GM19452 (cell line): ENCODE results near the gene VPS13D.
"Not testable (repeated sequence)": the region's sequence is repeated elsewhere in the genome, so short reads cannot be mapped to it uniquely, and the experiment has no call there.

ENCODE experiments used
- ATAC-seq: cut with Tn5 transposase; IDR thresholded peaks from one replicate; pipeline ENCODE4 v1.9.1; 2021; ENCODE audit not compliant: unreplicated experiment

Gene VPS13D

GRCh38 chr1:12530462-12531178 is 300.8 kb downstream of the VPS13D start:
- no peak for ATAC-seq

- no peak for ATAC-seq
Observed at GRCh38 chr1:12531179-12531499, 301.3 kb downstream of the VPS13D start.

GRCh38 chr1:12532405-12533315 is 302.8 kb downstream of the VPS13D start:
- no peak for ATAC-seq

GRCh38 chr1:12536023-12536639 is 306.3 kb downstream of the VPS13D start:
- ATAC-seq: no peak

GRCh38 chr1:12537294-12537693 is 307.5 kb downstream of the VPS13D start:
- ATAC-seq: no peak

- no peak for ATAC-seq
Observed at GRCh38 chr1:12537906-12538461, 308.2 kb downstream of the VPS13D start.

- ATAC-seq: not testable (repeated sequence)
Observed at GRCh38 chr1:12538536-12538935, 308.7 kb downstream of the VPS13D start.

- ATAC-seq: no peak
Observed at GRCh38 chr1:12539320-12539704, 309.5 kb downstream of the VPS13D start.

GRCh38 chr1:12539705-12540579 is 310.1 kb downstream of the VPS13D start:
- ATAC-seq: no peak

- ATAC-seq: no peak
Observed at GRCh38 chr1:12540580-12541273, 310.9 kb downstream of the VPS13D start.

- ATAC-seq: no peak
Observed at GRCh38 chr1:12541274-12542137, 311.7 kb downstream of the VPS13D start.

- ATAC-seq: no peak
Observed at GRCh38 chr1:12542138-12542465, 312.3 kb downstream of the VPS13D start.

- ATAC-seq: no peak
Observed at GRCh38 chr1:12542616-12543592, 313.1 kb downstream of the VPS13D start.

- ATAC-seq: no peak
Observed at GRCh38 chr1:12543740-12544154, 313.9 kb downstream of the VPS13D start.

GRCh38 chr1:12544357-12544756 is 314.5 kb downstream of the VPS13D start:
- ATAC-seq: no peak

- ATAC-seq: no peak
Observed at GRCh38 chr1:12544992-12545391, 315.2 kb downstream of the VPS13D start.

- ATAC-seq: no peak
Observed at GRCh38 chr1:12546771-12547585, 317.1 kb downstream of the VPS13D start.
